Measurements from ENCODE around the gene RAB6B. TPM values are rescaled to one million over a fixed set of nuclear protein-coding genes. Genes with fewer than 3 reads are reported as not detected.

Gene RAB6B
- total and polyA plus RNA-seq, 5 donors = 23.6 to 48.1 (median 34.8) TPM

DNA sequence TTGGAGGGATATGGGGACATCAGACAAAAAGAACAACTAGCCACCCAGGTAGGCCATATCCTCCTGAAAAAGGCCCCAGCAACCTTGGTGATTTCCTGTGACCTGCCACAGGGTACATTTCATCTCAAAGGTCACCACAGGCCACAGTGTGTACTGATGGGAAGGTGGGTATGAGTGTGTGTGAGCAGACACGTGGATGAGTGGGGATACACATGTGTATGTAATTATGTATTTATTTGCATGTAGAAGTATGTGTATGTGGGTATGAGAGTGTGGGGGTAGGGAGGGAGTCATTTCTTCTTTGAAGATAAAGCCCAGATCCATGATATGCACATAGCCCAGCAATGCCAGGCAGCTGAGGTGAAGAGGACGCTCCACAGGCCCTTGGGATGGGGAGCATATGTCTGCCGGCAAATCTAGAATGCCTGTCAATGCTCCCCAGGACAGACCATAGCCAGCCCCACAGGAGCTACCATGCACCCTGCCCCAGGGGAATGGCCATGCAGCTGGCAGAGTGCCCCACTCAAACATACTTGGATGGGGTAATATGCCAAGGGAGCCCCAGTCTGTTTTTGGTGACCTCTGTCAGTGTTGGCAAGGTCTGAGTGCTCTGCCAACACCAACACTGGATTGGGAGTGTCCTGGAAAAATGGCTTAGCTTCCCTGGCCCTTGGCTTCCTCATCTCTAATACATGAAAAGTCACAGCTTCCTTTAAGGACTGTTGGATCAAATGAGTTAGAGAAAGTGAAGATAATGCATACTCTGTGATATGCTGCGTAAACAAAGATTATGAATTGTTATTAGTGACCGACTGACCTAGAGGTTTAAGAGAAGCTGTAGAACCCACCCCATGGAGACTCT, 42.4 kb downstream of the RAB6B start:
- Histone ChIP-seq H3K27me3 (ENCODE audit: control insufficient read depth, insufficient read depth) (no peaks in the 10 kb centered on the region), H3K27ac (ENCODE audit: low read length) (no peak overlapping the region), H3K4me1 (ENCODE audit: control insufficient read depth, insufficient read depth, low read length) (peaks cover 6% of the 10 kb centered on the region), H3K4me3 (ENCODE audit: low read length) (no peak overlapping the region), H3K9me3 (ENCODE audit: control insufficient read depth, low read length) (no peaks in the 10 kb centered on the region)
- intact Hi-C loops (cut with DNase I) = no loop called here
- DNase-seq (peak in 1 of 3 donors; percentile 28), ATAC-seq (peak; percentile 66 to 82)
- 69% methylated on average over 5 of the region's 5 CpGs for WGBS

- no peak overlapping the region for H3K27ac ChIP-seq (ENCODE audit: low read length)
- DNase-seq (no peak), ATAC-seq (no peak)
- H3K27me3 ChIP-seq (ENCODE audit: control insufficient read depth, insufficient read depth) = no peaks in the 10 kb centered on the region
- 93% methylated on average over 8 of the region's 8 CpGs for WGBS
- H3K9me3 ChIP-seq (ENCODE audit: control insufficient read depth, low read length) = no peaks in the 10 kb centered on the region
- peaks cover 6% of the 10 kb centered on the region for H3K4me1 ChIP-seq (ENCODE audit: control insufficient read depth, insufficient read depth, low read length)
- H3K4me3 ChIP-seq (ENCODE audit: low read length) = no peak overlapping the region
- intact Hi-C loops (cut with DNase I) = no loop called here
Measured at GRCh38 chr3:133851931-133852330, 43.8 kb downstream of the RAB6B start.

DNA sequence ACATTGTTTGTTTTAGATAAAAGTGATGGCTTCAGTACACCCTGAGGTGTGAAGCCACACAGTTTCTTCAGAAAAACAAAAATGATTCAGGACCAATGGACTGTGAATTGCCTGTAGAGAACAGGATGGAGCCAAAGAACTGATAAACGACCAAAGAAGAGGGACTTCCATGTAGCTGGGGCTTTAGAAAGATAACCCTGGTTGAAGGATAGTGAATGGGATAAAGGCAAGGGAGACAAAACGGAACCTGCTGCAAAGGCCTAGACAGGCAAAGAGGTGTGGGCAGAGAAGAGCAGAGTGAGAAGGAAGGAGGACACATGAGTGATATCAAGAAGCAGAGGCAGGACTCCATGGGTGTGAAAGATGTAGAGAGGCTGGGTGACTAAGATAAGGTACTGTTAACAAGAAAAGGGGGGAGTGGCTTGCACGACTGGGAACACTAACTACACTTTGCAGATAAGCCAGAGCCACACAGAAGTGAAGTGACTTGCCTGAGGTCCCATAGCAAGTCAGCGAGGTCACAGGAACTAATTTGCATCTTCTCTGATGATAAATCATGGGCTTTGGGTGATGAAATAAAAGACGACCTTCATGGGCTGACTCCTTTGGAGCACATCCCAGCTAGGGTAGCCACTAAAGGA, 44.3 kb downstream of the RAB6B start:
- Histone ChIP-seq H3K27me3 (ENCODE audit: control insufficient read depth, insufficient read depth) (no peaks in the 10 kb centered on the region), H3K27ac (ENCODE audit: low read length) (no peak overlapping the region), H3K4me1 (ENCODE audit: control insufficient read depth, insufficient read depth, low read length) (peaks cover 6% of the 10 kb centered on the region), H3K9me3 (ENCODE audit: control insufficient read depth, low read length) (no peaks in the 10 kb centered on the region), H3K4me3 (ENCODE audit: low read length) (no peak overlapping the region)
- intact Hi-C loops (cut with DNase I) = no loop called here
- DNase-seq = no peak
- 48% methylated on average over 5 of the region's 5 CpGs for WGBS
- ATAC-seq = no peak

GRCh38 chr3:133850034-133850433, 45.6 kb downstream of the RAB6B start:
- 91% methylated on average over 1 of the region's 1 CpG for WGBS
- DNase-seq (no peak), ATAC-seq (no peak)
- H3K9me3 ChIP-seq (ENCODE audit: control insufficient read depth, low read length) = no peaks in the 10 kb centered on the region
- H3K4me1 ChIP-seq (ENCODE audit: control insufficient read depth, insufficient read depth, low read length) = peaks cover 6% of the 10 kb centered on the region
- no peak overlapping the region for H3K27ac ChIP-seq (ENCODE audit: low read length)
- no peaks in the 10 kb centered on the region for H3K27me3 ChIP-seq (ENCODE audit: control insufficient read depth, insufficient read depth)
- intact Hi-C loops (cut with DNase I) = no loop called here
- H3K4me3 ChIP-seq (ENCODE audit: low read length) = no peak overlapping the region

GRCh38 chr3:133849346-133849745, 46.3 kb downstream of the RAB6B start:
- Histone ChIP-seq H3K9me3 (ENCODE audit: control insufficient read depth, low read length) (no peaks in the 10 kb centered on the region), H3K27me3 (ENCODE audit: control insufficient read depth, insufficient read depth) (no peaks in the 10 kb centered on the region), H3K27ac (ENCODE audit: low read length) (no peak overlapping the region), H3K4me3 (ENCODE audit: low read length) (no peak overlapping the region), H3K4me1 (ENCODE audit: control insufficient read depth, insufficient read depth, low read length) (peaks cover 5% of the 10 kb centered on the region)
- DNase-seq (no peak), ATAC-seq (no peak)
- intact Hi-C loops (cut with DNase I) = no loop called here

- intact Hi-C loops (cut with DNase I) = no loop called here
- 93% methylated on average over 4 of the region's 4 CpGs for WGBS
- ATAC-seq = no peak
- Histone ChIP-seq H3K27me3 (ENCODE audit: control insufficient read depth, insufficient read depth) (no peaks in the 10 kb centered on the region), H3K9me3 (ENCODE audit: control insufficient read depth, low read length) (no peaks in the 10 kb centered on the region), H3K27ac (ENCODE audit: low read length) (no peak overlapping the region), H3K4me3 (ENCODE audit: low read length) (no peak overlapping the region), H3K4me1 (ENCODE audit: control insufficient read depth, insufficient read depth, low read length) (no peaks in the 10 kb centered on the region)
- no peak for DNase-seq
Measured at GRCh38 chr3:133845127-133845526, 50.6 kb downstream of the RAB6B start.

DNA sequence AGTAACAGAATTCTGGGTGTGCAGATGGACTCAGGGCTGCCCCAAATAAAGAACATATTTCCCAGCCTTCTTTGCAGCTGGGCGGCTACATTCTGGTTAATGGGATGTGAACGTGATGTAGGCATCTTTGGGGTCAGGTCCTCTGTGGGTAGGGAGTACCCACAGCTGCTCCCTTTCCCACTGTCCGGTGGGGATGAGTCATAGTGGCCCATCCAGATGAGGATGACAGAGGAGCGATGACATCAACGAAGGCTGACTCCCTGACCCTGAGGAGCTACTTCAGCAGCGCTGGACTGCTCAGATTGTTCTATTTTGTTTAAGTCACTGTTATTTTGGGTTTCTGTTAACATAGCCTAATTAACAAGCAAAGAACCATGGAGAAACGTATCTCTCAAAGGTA, 52.0 kb downstream of the RAB6B start:
- Histone ChIP-seq H3K4me1 (ENCODE audit: control insufficient read depth, insufficient read depth, low read length) (no peaks in the 10 kb centered on the region), H3K9me3 (ENCODE audit: control insufficient read depth, low read length) (no peaks in the 10 kb centered on the region), H3K27me3 (ENCODE audit: control insufficient read depth, insufficient read depth) (no peaks in the 10 kb centered on the region), H3K4me3 (ENCODE audit: low read length) (no peak overlapping the region), H3K27ac (ENCODE audit: low read length) (no peak overlapping the region)
- peak in 1 of 2 donors; percentile 52 for ATAC-seq
- WGBS = 63% methylated on average over 7 of the region's 7 CpGs
- DNase-seq = no peak
- intact Hi-C loops (cut with DNase I) = no loop called here

DNA sequence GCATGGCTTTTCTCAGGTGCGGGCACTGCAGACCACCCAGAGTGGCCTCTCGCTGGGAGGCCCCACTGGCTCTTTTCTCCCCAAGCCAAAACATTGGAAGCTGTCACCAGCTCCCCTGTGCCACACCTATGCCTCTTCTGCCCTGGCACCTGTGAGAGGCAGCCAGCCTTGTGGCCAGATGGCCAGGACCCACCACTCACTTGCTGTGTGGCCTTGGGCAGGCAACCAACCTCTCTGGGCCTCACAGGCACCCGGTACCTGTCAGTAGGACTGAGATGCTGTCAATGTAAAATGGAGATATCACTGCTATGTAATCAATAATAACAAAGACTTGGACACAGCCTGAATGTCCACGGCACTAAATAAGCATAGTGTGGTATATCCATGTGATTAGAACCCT, 53.5 kb downstream of the RAB6B start:
- H3K27ac ChIP-seq (ENCODE audit: low read length) = no peak overlapping the region
- DNase-seq (no peak), ATAC-seq (no peak)
- H3K4me3 ChIP-seq (ENCODE audit: low read length) = no peak overlapping the region
- 84% methylated on average over 4 of the region's 4 CpGs for WGBS
- no peaks in the 10 kb centered on the region for H3K9me3 ChIP-seq (ENCODE audit: control insufficient read depth, low read length)
- H3K27me3 ChIP-seq (ENCODE audit: control insufficient read depth, insufficient read depth) = no peaks in the 10 kb centered on the region
- H3K4me1 ChIP-seq (ENCODE audit: control insufficient read depth, insufficient read depth, low read length) = no peaks in the 10 kb centered on the region
- intact Hi-C loops (cut with DNase I) = no loop called here

- Histone ChIP-seq H3K9me3 (ENCODE audit: control insufficient read depth, low read length) (no peaks in the 10 kb centered on the region), H3K4me1 (ENCODE audit: control insufficient read depth, insufficient read depth, low read length) (no peaks in the 10 kb centered on the region), H3K4me3 (ENCODE audit: low read length) (no peak overlapping the region), H3K27me3 (ENCODE audit: control insufficient read depth, insufficient read depth) (no peaks in the 10 kb centered on the region), H3K27ac (ENCODE audit: low read length) (no peak overlapping the region)
- intact Hi-C loops (cut with DNase I) = no loop called here
- 93% methylated on average over 8 of the region's 8 CpGs for WGBS
- DNase-seq (no peak), ATAC-seq (no peak)
Measured at GRCh38 chr3:133841196-133841595, 54.5 kb downstream of the RAB6B start.

DNA sequence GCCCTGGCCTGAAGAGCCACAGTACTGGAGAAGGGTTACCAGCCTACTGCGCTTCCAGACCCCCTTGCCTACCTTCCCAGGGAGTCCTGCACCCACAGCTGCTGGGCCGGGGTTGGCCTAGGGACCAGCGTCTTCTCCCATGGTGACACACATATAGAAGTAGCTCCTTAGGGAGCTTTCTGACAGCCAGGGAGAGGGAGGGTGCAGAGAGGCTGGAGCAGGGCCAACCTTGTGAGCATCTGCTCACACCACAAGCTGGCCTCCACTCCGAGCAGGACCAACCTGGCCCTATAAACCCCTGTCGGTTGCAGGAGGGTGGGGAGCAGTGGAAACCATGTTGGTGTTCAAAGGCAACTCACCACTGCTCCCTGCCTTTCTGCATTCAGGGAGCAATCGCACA, 54.9 kb downstream of the RAB6B start:
- H3K27me3 ChIP-seq (ENCODE audit: control insufficient read depth, insufficient read depth) = no peaks in the 10 kb centered on the region
- no peak overlapping the region for H3K4me3 ChIP-seq (ENCODE audit: low read length)
- DNase-seq (no peak), ATAC-seq (no peak)
- H3K9me3 ChIP-seq (ENCODE audit: control insufficient read depth, low read length) = no peaks in the 10 kb centered on the region
- H3K4me1 ChIP-seq (ENCODE audit: control insufficient read depth, insufficient read depth, low read length) = no peaks in the 10 kb centered on the region
- 82% methylated on average over 6 of the region's 6 CpGs for WGBS
- intact Hi-C loops (cut with DNase I) = no loop called here
- no peak overlapping the region for H3K27ac ChIP-seq (ENCODE audit: low read length)

DNA sequence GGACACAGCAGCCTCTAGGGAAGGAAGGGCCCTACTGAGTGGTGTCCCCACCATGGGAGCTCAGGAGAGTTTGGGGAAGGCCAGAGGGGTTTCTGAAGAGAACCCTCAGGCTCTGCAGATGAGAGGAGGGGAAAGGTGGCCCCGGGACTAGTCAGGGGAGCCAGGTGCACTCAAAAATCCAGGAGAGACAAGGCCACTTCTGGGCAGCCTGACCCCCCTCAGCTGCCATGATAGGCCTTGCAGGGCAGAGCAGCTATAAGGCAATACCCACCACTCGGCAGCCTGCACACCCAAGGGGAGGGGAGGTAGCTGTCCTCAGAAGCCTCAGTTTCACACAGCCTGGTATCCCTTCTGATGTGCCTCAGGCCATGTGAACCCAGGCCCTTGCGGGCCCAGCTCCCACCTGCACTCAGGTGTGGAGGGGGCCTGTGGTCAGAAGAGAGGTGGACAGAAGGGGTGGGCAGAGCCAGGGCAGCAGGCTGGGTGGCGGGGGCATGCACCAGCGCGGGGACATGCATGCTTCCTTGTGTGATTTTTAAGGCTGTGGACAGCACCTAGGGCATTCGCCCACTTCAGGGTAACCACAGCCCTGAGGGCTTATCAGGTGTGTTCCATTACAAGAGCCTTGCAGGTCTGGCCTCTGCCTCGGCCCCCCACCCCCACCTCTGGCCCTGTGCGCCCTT, 55.5 kb downstream of the RAB6B start:
- no peak overlapping the region for H3K4me3 ChIP-seq (ENCODE audit: low read length)
- no peak overlapping the region for H3K27ac ChIP-seq (ENCODE audit: low read length)
- DNase-seq (no peak), ATAC-seq (no peak)
- no peaks in the 10 kb centered on the region for H3K27me3 ChIP-seq (ENCODE audit: control insufficient read depth, insufficient read depth)
- WGBS = 93% methylated on average over 9 of the region's 9 CpGs
- no peaks in the 10 kb centered on the region for H3K9me3 ChIP-seq (ENCODE audit: control insufficient read depth, low read length)
- H3K4me1 ChIP-seq (ENCODE audit: control insufficient read depth, insufficient read depth, low read length) = no peaks in the 10 kb centered on the region
- intact Hi-C loops (cut with DNase I) = no loop called here
